ENCODE data around the gene CLSTN2. TPM values are rescaled to one million over a fixed set of nuclear protein-coding genes. Genes with fewer than 3 reads are reported as not detected.

CLSTN2 gene
- total RNA-seq, 1 experiment from 2014 or later: not detected

GRCh38 chr3:140270329-140270728 lies 335.3 kb downstream of the CLSTN2 start:
- ChIA-PET CTCF (no interaction called here), POLR2A (ENCODE audit: unreplicated experiment) (no interaction called here)
- Histone ChIP-seq H3K79me2 (ENCODE audit: low read length) (no peaks in the 10 kb centered on the region), H3K4me3 (ENCODE audit: low read length) (no peak overlapping the region), H3K9me2 (replicated peaks; ENCODE audit: low read length) (no peaks in the 10 kb centered on the region), H3F3A (ENCODE audit: low read length, unreplicated experiment) (no peaks in the 10 kb centered on the region), H2AFZ (ENCODE audit: low read length) (no peak overlapping the region), H3K4me2 (ENCODE audit: low read length) (no peak overlapping the region), H3K9ac (ENCODE audit: low read length) (no peak overlapping the region), H3K27ac (ENCODE audit: low read length) (no peak overlapping the region), H4K20me1 (ENCODE audit: low read length) (no peaks in the 10 kb centered on the region), H3K4me1 (ENCODE audit: insufficient read depth, low read length) (no peaks in the 10 kb centered on the region), H3K36me3 (ENCODE audit: low read depth, low read length) (no peaks in the 10 kb centered on the region), H3K27me3 (ENCODE audit: low read length) (no peaks in the 10 kb centered on the region), H3K9me3 (ENCODE audit: low read length) (no peaks in the 10 kb centered on the region)
- no peak for TF ChIP-seq CTCF (conservative IDR thresholded peaks at IDR 0.05; ENCODE audit: low read depth, low read length)
- no peak for TF ChIP-seq EZH2phosphoT487 (IDR thresholded peaks at IDR 0.05; ENCODE audit: borderline replicate concordance, low read length)
- TF ChIP-seq EZH2 (IDR thresholded peaks at IDR 0.05; ENCODE audit: low read length, unreplicated experiment): no peak
- BruUV-seq (replicated peaks): no TSS peak
- DNase-seq (no peak), ATAC-seq (no peak)
- intact Hi-C loops (cut with micrococcal nuclease): no loop called here

- Histone ChIP-seq H3K36me3 (ENCODE audit: low read depth, low read length) (no peaks in the 10 kb centered on the region), H3F3A (ENCODE audit: low read length, unreplicated experiment) (no peaks in the 10 kb centered on the region), H4K20me1 (ENCODE audit: low read length) (no peaks in the 10 kb centered on the region), H3K9me2 (replicated peaks; ENCODE audit: low read length) (no peaks in the 10 kb centered on the region), H2AFZ (ENCODE audit: low read length) (no peak overlapping the region), H3K4me3 (ENCODE audit: low read length) (no peak overlapping the region), H3K4me1 (ENCODE audit: insufficient read depth, low read length) (no peaks in the 10 kb centered on the region), H3K9ac (ENCODE audit: low read length) (no peak overlapping the region), H3K79me2 (ENCODE audit: low read length) (no peaks in the 10 kb centered on the region), H3K4me2 (ENCODE audit: low read length) (no peak overlapping the region), H3K27ac (ENCODE audit: low read length) (no peak overlapping the region), H3K9me3 (ENCODE audit: low read length) (no peaks in the 10 kb centered on the region), H3K27me3 (ENCODE audit: low read length) (no peaks in the 10 kb centered on the region)
- ChIA-PET CTCF (no interaction called here), POLR2A (ENCODE audit: unreplicated experiment) (no interaction called here)
- TF ChIP-seq EZH2 (IDR thresholded peaks at IDR 0.05; ENCODE audit: low read length, unreplicated experiment): no peak
- TF ChIP-seq CTCF (conservative IDR thresholded peaks at IDR 0.05; ENCODE audit: low read depth, low read length): no peak
- TF ChIP-seq EZH2phosphoT487 (IDR thresholded peaks at IDR 0.05; ENCODE audit: borderline replicate concordance, low read length): no peak
- no peak for DNase-seq
- BruUV-seq (replicated peaks): no TSS peak
- ATAC-seq: no peak
- intact Hi-C loops (cut with micrococcal nuclease): no loop called here
These were observed 338.7 kb downstream of the CLSTN2 start for GRCh38 chr3:140273542-140274195.

- Histone ChIP-seq H3K9me3 (ENCODE audit: low read length) (no peaks in the 10 kb centered on the region), H2AFZ (ENCODE audit: low read length) (no peak overlapping the region), H3K4me2 (ENCODE audit: low read length) (no peak overlapping the region), H3K9me2 (replicated peaks; ENCODE audit: low read length) (no peaks in the 10 kb centered on the region), H3K79me2 (ENCODE audit: low read length) (no peaks in the 10 kb centered on the region), H3K27me3 (ENCODE audit: low read length) (no peaks in the 10 kb centered on the region), H3K36me3 (ENCODE audit: low read depth, low read length) (no peaks in the 10 kb centered on the region), H3K4me3 (ENCODE audit: low read length) (no peak overlapping the region), H4K20me1 (ENCODE audit: low read length) (no peaks in the 10 kb centered on the region), H3K9ac (ENCODE audit: low read length) (no peak overlapping the region), H3K4me1 (ENCODE audit: insufficient read depth, low read length) (no peaks in the 10 kb centered on the region), H3F3A (ENCODE audit: low read length, unreplicated experiment) (no peaks in the 10 kb centered on the region), H3K27ac (ENCODE audit: low read length) (no peak overlapping the region)
- no peak for DNase-seq
- ChIA-PET POLR2A (ENCODE audit: unreplicated experiment) (no interaction called here), CTCF (no interaction called here)
- ATAC-seq: no peak
- no TSS peak for BruUV-seq (replicated peaks)
- intact Hi-C loops (cut with micrococcal nuclease): no loop called here
- TF ChIP-seq CTCF (conservative IDR thresholded peaks at IDR 0.05; ENCODE audit: low read depth, low read length) (no peak), EZH2phosphoT487 (IDR thresholded peaks at IDR 0.05; ENCODE audit: borderline replicate concordance, low read length) (no peak), EZH2 (IDR thresholded peaks at IDR 0.05; ENCODE audit: low read length, unreplicated experiment) (no peak)
These were observed 339.4 kb downstream of the CLSTN2 start for GRCh38 chr3:140274429-140274828.

Data from PC-3 (cell line).